C4-2B (cell line): ENCODE results near the gene RAB6B.

ENCODE experiments used
- CTCF ChIP-seq: fragments of 450-650 bp; conservative IDR thresholded peaks from 2 replicates; pipeline ENCODE4 v1.5.1; 2017; ENCODE audit warnings: mild to moderate bottlenecking
- ZFX ChIP-seq: fragments of 450-650 bp; IDR thresholded peaks from 2 replicates; pipeline ENCODE4 v1.6.1; 2017

- TF ChIP-seq CTCF (no peak), ZFX (no peak)
Observed at GRCh38 chr3:133940536-133940935, 44.9 kb upstream of the RAB6B start.
